GM19238 (cell line): ENCODE measurements around the gene CDH10.

ENCODE experiments used
- DNase-seq: peaks from one replicate; pipeline ENCODE4 v3.0.0; 2011; ENCODE audit warnings: low spot score; ENCODE audit not compliant: insufficient read length

CDH10 gene

GRCh38 chr5:24487368-24488229 lies 157.2 kb downstream of the CDH10 start:
- no peak for DNase-seq

GRCh38 chr5:24480952-24481351 lies 163.8 kb downstream of the CDH10 start:
- no peak for DNase-seq

GRCh38 chr5:24477958-24478357 lies 166.8 kb downstream of the CDH10 start:
- DNase-seq, result no peak

GRCh38 chr5:24475101-24475500 lies 169.7 kb downstream of the CDH10 start:
- DNase-seq, result no peak

- DNase-seq, result no peak
Observed at GRCh38 chr5:24474685-24475084, 170.1 kb downstream of the CDH10 start.

- DNase-seq, result no peak
Observed at GRCh38 chr5:24472518-24472917, 172.3 kb downstream of the CDH10 start.

- no peak for DNase-seq
Observed at GRCh38 chr5:24444414-24444813, 200.4 kb downstream of the CDH10 start.

- no peak for DNase-seq
Observed at GRCh38 chr5:24439465-24439864, 205.3 kb downstream of the CDH10 start.
